ENCODE data around the gene TICRR.
"Not testable (repeated sequence)": the region's sequence is repeated elsewhere in the genome, so short reads cannot be mapped to it uniquely, and the experiment has no call there.

The TICRR gene

DNA sequence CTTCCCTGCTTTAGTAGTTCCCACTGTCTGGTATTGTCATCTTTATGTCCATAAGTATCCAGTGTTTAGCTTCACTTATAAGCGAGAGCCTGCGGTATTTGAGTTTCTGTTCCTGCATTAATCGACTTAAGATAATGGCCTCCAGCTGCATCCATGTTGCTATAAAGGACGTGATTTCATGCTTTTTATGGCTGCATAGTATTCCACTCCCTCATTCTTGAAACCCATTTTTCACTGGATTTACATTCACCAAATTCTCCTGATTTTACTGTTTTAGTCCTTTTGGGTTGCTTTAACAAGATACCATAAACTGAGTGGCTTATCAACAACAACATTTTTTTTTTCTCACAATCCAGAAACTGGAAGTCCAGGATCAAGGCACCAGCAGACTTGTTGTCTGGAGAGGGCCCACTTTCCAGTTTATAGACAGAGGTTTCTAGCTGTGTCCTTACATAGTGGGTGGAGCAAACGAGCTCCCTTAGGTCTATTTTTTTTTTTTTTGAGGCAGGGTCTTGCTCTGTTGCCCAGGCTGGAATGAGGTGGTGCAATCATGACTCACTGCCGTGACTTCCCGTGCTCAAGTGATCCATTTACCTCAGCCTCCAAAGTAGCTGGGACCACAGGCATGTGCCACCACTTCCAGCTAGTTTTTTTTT is 6.1 kb upstream of the TICRR start:
- no peak for DNase-seq (ENCODE audit: low read depth)

DNA sequence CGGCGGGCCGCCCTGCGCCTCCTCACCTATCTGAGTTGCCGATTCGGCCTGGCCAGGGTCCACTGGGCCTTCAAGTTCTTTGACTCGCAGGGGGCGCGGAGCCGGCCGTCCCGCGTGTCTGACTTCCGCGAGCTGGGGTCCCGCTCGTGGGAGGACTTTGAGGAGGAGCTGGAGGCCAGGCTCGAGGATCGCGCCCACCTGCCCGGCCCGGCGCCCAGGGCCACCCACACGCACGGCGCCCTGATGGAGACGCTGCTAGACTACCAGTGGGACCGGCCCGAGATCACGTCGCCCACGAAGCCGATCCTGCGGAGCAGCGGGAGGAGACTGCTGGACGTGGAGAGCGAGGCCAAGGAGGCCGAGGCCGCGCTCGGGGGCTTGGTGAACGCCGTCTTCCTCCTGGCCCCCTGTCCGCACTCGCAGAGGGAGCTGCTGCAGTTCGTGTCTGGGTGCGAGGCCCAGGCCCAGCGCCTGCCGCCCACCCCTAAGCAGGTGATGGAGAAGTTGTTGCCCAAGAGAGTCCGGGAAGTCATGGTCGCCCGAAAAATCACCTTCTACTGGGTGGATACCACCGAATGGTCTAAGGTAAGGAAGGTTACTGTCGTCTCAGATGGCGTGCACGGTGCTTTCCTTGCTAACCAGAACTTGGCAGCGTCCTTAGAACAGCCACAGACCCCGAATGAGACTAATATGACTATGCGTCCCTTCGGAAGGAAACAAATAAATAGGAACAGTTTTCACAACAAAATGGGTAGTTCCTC is 567 bp downstream of the TICRR start:
- DNase-seq (ENCODE audit: low read depth): no peak

DNA sequence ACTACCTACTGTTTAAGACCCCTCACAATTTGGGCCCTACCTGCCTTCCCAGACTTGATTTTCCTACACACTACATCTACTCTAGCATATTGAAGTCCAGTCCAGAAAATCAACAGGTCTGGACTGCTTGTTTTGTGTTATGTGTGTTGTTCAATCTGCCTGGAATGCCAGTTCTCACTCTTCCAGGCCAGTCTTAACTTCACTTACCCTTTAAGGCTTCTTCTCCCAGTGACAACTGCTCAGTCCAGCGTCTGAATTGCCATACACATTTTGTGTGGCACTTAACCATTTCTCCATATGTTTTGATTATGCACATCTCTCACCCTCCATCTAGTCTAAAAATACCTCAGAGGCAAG is 1.1 kb downstream of the TICRR start:
- DNase-seq (ENCODE audit: low read depth): no peak

DNA sequence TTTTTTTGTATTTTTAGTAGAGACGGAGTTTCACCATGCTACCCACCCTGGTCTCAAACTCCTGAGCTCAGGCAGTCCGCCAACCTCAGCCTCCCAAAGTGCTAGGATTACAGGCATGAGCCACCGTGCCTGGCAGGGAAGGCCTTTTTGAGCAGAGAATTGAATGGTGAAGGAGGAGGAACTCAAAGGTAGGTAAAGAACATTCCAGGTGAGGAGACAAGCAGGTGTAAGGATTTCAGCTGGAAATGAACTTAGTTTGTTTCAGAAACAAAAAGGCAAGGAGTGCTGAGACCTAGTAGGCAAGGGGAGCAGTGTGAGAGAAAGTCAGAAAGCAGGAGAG is 2.5 kb downstream of the TICRR start:
- no peak for DNase-seq (ENCODE audit: low read depth)

DNA sequence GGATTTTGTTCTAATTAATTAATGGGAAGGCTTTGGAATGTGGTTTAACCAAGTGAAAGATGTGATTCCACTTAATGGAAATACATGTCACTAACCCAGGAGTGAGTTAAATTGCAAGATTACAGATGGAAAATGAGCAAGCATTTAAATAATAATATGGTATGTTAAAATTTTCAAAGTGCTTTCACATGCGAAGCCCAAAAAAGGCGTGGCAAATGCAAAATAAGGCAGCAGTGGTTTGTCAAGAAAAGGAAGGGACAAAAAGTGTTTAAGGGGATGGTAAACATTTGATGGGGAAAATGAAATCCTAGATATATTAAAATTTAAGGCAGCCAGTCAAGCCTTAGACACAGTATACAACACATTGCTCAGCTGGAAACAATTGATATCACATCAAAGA is 2.9 kb downstream of the TICRR start:
- DNase-seq (ENCODE audit: low read depth): no peak

DNA sequence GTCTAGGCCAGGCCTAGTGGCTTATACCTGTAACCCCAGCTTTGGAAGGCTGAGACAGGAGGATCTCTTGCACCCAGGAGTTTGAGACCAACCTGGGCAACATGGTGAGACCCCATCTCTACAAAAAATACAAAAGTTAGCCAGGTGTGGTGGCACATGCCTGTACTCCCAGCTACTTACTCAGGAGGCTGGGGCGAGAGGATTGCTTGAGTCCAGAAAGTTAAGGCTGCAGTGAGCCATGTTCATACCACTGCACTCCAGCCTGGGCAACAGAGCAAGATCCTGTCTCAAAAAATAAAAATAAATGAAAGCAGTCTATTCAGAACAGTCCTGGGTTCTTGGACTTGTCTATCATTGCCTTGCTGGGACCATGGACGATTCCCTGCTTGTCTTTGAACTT is 5.5 kb downstream of the TICRR start:
- not testable (repeated sequence) for DNase-seq (ENCODE audit: low read depth)

DNA sequence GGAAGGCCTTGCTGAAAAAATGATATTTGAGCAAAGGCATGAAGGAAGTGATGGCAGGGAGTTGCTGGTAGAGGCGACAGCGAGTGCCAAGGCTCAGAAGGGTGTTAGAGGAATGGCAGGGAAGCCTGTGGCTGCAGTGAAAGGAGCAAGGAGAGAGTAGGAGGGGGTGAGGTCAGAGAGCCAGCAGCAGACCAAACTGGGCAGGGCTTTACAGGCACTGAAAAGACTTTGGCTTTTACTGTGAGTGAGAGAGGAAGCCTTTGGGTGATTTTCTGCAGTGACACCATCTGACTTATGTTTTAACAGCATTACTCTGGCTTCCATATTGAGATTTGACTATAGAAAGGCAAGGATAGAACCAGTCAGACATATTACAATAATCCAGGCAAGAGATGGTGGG is 11.4 kb downstream of the TICRR start:
- DNase-seq (ENCODE audit: low read depth): no peak

DNA sequence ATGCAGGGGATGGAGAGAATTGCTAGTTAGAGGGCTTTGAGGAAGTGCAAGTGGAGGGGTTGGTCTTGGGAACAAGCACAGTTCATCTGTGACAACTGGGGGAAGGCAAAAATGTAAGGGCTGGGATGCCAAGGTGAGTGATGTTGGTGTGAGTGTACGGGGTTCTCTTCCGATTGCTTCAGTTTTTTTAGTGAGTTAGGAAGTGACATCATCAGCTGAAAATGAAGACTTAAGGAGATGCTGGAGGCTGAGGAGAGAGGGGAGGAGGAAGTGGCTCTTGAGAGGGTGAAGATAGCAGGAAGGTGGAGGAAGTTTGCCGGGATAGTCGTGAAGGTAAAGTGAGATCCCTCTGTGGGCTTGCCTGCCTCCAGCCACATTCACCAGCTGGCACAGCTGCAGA is 12.7 kb downstream of the TICRR start:
- DNase-seq (ENCODE audit: low read depth): no peak

DNA sequence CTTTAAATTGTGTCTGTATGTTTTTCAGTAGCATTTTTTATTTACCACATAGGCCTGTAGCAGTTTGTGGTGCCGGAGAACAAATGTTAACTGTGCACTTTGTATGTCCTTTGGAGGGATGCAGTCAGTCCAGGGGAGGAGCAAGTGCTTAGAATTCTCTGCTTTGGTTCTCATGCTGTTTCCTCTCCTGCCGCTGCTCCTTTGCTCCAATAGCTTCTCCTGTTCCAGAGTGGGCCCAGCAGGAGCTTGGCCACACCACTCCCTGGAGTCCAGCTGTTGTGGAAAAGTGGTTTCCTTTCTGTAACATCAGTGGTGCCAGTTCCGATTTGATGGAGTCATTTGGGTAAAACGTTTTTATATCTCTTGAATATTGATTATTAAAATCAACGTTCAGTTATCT is 16.6 kb downstream of the TICRR start:
- no peak for DNase-seq (ENCODE audit: low read depth)

DNA sequence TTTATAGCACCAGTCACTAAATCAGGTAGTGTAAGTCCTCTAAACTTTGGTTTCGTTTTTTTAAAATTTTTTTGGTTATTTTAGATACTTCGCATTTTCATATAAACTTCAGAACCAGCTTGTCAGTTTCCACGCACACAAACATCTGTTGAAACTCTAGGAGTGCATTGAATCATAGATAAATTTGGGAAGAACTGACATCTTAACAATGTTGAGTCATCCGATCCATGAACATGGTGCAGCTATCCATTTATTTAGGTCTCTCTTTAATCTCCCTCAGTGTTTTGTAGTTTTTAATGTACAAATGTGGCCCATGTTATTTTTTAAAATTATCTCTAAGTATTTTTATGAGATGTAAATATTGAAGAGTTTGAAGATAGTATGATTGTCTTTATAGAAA is 17.7 kb downstream of the TICRR start:
- no peak for DNase-seq (ENCODE audit: low read depth)

DNA sequence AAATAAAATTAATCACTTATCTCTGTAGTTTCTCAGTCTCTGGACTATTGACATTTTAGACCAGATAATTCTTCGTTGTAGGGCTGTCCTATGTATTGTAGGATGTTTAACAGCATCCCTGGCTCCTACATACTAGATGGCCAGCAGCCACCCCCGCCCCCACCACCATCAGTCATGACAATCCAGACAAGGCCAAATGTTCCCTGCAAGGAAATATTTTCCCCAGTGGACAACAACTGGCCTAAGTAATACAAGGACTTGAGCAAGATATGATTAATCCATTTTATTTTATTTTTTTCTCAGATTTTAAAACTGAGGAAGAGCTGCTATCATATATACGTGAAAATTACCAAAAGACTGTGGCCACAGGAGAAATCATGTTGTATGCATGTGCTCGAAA is 23.8 kb downstream of the TICRR start:
- no peak for DNase-seq (ENCODE audit: low read depth)

DNA sequence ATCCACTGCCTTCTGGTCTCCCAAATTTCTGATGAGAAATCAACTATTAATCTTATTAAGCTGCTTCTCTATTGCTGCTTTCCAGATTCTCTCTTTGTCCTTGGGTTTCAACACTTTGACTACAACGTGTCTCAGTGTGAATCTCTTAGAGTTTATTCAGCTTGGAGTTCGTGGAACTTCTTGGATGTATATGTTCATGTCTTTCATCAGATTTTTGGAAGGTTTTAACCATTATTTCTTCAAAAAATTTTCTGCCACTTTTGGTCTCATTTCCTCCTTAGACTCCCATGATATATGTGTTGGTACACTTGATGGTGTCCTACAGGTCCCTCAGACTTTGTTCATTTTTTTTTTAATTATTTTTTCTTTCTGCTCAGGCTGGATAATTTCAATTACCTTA is 36.0 kb downstream of the TICRR start:
- DNase-seq (ENCODE audit: low read depth): no peak

DNA sequence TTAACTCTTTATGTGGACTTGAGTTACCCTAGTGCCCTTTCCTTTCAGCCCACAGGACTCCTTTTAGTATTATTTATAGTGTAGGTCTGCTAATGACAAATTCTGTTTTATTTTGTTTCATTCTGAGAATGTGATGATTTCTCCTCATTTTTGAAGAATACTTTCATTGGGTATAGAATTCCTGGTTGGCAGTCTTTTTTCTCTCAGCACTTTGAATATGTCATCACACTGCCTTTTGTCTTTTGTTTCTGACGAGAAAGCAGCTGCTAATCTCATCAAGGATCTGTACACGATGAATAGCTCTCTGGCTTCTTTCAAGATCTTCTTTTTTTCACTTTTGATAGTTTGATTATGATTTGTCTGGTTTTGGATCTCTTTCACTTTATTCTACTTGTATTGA is 37.8 kb downstream of the TICRR start:
- DNase-seq (ENCODE audit: low read depth): no peak

DNA sequence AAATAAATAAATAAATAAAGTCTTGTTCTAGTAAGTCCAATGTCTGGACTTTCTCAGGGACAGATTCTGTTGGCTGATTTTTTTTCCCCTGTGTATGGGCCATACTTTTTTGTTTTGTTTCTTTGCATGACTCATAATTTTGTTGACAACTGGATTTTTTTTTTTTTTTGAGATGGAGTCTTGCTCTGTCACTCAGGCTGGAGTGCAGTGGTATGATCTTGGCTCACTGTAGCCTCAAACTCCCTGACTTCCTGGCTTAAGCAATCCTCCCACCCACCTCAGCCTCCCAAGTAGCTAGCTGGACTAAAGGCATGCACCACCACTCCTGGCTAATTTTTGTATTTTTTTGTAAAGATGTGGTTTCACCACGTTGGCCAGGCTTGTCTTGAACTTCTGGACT is 38.9 kb downstream of the TICRR start:
- no peak for DNase-seq (ENCODE audit: low read depth)

DNA sequence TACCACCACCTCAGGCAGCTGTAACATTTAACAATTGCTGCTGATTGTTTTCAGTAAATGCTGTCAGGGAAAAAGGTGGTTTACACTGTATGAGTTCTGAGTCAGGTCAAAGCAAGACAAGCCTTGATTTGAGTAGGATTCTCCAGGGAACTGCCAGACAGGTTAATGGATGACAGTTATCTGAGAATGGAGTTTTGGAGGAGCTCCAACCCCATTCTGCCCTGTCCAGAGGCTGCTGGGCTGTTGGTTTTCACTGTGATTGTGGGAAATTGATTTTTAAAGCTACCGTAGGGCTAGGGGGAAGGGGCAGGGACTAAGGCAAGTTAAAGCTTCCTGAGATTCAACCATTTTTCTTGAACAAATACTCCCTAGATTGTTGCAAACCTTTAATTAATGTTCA is 39.9 kb downstream of the TICRR start:
- DNase-seq (ENCODE audit: low read depth): no peak

DNA sequence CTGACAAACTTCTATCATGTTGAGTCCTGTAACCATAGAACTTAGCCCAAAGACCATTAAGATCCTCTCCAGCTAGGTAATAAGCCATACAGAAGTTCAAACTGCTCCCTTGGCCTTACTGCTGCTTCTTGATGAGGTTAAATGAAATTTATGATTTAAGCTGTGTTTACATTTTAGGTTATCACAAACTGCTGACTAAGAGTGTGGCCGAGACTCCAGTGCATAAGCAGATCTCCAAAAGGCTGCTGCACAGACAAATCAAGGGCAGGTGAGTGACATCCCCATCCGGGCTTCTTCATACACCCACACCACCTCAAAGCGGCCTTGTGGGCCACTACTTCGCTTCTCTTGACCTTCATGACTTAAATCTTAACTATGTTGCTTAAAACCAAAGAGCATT is 41.0 kb downstream of the TICRR start:
- DNase-seq (ENCODE audit: low read depth): no peak

DNA sequence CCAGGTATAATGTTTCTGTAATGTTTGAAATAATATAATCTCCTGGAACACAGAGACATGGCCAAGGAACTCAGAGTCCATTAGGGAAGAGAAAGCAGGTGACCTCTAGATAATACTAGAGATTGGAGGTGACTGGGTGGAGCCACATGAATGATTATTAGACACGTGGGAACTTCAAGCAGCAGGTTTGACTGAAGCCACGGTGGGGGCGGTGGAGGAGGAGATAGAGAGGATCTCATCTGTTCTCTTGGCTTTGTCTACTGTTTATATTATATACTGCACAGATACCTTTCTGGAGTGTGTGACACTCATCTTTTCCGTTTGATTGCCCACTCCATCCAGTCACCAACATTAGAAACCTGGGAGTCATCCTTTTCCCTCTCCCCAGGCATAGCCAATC is 46.3 kb downstream of the TICRR start:
- no peak for DNase-seq (ENCODE audit: low read depth)

DNA sequence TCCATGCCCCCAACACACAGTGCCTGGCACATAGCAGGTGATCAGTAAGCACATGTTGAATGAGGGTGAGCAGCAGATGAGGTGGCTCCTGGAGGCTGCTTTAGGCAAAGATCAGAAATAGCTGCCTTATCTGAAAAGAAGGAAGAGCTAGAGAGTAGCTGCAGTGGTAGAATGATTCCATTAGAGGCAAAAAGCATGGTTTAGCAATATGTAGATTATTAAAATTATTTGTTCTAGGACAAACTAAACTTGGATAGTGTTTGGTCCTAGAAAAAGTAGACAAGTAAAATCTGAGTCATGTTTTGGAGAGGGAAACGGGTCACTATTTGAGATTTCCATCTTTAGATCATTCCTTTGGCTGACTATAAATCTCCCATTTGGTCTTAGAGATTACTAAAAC is 47.9 kb downstream of the TICRR start:
- no peak for DNase-seq (ENCODE audit: low read depth)

DNA sequence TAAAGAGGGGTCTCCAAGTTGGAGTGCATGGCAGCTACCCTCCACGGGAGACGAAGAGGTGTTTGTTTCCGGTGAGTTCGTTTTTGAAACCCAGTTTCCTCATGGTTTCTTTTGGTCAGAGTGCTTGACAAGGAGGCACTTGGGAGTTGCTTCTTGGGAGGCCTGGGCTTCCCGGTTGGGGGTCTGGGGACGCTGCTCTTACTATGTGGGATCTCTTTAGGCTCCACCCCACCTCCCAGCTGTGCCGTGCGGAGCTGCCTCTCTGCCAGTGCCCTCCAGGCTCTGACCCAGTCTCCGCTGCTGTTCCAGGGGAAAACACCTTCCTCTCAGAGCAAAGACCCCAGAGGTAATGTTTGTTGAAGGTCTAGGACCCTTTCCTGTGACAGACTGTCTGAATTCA is 50.4 kb downstream of the TICRR start:
- no peak for DNase-seq (ENCODE audit: low read depth)

DNA sequence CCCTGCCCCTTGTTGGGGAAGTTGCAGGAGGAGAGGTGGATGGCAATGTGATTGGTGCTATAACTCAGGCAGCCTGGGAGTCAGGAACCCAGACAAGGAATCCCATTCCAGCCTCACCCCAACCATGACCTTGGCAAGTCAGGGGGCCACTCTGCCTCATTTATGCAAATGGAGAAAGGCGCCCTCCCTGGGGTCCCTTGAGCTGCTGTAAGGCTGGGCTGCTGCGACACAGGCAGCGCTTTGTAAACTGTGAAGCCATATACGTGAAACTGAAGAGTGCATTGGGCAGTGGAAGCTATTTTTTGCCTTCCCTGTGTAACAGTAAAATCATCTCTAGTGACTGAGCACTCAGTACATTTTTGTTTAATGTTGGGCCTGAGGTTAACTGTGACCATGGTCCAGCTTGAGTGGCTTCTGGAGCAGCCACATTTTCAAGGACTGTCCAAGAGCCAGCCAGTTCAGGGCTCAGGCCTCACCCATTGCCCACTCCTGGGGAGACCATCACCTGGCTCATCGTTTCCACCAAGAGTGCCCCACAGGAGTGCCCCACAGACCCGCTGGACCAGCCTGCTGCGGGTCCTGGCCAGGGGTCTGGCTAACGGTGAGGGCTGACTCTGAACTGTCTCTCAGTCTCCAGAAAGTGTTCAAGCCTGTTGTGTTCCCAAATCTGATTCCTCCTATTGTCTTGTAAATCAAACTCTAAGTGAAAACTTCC is 52.1 kb downstream of the TICRR start:
- no peak for DNase-seq (ENCODE audit: low read depth)

DNA sequence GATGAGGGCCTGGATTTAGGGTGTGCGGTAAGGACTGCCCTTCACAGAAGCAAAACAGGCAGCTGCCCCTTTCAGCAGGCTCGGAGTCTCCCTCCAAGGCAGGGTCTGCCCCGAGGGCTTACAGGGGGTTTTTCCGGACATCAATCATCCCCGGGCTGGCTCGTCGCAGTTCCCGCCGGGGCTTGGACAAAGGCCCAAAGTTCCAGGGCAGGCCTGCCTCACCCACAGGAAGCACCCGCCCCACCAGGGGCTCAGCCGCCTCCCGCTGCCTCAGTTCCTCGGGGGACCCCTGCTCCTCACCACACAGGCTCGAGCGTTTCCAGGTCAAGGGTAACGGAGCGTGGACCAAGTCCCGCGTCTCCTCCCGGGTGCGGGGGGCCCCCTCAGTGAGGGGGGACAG is 53.0 kb downstream of the TICRR start:
- DNase-seq (ENCODE audit: low read depth): no peak

DNA sequence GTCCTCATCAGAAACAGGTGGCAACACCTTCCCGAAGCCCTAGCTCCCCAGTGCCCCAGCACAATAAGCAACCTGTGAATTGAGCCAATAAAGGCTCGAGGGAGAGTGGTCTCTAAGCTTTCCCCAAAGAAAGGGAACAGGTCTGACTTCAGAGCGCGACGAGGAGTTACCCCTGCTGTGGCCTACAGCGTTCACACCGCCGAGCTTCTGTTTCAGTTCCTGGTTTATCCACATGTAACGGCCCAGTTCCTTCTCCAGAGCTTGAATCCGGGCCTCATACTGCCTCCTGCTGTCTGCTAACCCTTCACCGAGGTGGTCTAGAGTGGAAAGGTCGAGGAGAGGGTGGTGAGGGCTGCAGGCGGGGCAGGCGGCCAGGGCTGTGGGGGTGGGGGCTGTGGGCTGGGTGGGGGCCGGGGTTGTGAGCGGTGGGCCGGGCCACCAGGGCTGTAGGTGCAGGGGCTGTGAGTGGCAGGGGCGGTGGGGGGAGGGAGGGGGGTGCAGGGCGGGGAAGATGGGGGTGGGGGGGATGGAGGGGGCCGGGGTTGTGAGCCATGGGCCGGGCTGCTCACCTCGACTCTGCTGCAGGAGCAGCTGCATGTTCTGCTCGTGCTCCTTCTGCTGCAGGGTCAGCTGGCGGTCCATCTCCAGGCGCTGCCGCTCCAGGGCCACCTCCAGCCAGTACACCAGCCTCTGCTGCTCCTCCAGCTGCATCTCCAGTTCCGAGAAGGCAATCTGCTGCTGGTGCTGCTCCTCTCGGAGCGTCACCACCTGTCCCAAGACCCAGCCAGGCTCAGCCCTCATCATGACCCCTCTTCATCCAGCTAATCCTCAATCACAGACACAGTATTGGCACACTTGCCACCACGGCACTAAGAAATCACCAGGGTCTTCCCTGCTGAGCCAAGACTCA is 53.8 kb downstream of the TICRR start:
- DNase-seq (ENCODE audit: low read depth): no peak

DNA sequence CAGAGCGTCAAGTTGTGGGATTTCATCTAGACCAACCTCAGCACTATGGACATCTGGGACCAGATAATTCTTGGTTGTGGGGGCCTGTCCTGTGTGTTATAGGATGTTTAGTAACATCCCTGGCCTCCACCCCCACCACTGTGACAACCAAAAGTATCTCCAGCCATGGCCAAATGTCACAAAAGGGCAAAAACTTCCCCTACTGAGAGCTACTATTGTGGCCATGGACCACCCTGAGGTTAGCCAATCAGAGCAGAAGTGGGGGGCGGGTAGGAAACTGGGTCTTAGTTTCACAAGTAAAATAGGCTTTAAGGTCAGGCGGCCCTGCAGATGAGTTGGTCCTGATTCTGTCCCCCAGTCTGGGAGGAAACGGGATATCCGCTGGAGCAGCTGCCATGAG is 54.6 kb downstream of the TICRR start:
- no peak for DNase-seq (ENCODE audit: low read depth)
